Nucleus accumbens (tissue), 56 donors: ENCODE data around the gene ADCY9.
"Not testable (repeated sequence)": the region's sequence is repeated elsewhere in the genome, so short reads cannot be mapped to it uniquely, and the experiment has no call there.

ENCODE experiments used
- DNase-seq, 56 donors: peaks; one replicate each; lab custom pipeline; 2025; lab: John Stamatoyannopoulos, UW

Gene ADCY9

DNA sequence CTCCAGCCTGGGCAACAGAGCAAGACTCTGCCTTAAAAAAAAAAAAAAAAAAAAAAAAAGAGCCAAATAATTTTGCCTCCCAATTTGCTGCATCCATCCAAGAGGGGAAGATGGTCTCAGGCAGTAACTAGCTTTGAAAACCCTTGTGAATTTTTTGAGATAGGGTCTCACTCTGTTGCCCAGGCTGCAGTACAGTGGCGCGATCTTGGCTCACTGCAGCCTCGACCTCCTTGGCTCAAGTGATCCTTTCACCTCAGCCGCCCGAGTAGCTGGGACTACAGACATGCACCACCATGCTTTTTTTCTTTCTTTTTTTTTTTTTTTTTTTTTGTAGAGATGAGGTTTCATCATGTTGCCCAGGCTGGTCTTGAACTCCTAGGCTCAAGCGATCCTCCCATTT, 70.7 kb downstream of the ADCY9 start:
- DNase-seq = not testable (repeated sequence)

DNA sequence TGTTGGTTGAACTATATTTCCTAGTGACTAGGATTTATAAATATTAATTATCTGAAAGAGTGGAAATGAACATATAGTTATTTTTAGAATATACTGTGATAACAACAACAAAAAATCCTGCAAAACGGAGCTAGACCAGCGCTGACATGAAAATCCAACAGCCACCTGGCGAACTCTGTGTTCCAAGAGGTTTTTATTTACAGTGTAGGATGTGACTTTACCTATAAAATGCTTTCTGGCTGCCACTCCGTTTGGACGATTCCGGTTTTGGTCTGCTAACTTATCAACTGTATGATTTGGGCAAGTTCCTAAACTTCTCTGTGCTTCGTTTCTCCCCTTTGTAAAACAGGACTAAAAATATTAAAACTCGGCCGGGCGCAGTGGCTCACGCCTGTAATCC, 73.7 kb downstream of the ADCY9 start:
- DNase-seq = no peak

GRCh38 chr16:4038448-4038847, 77.8 kb downstream of the ADCY9 start:
- DNase-seq = no peak

GRCh38 chr16:4036952-4037351, 79.3 kb downstream of the ADCY9 start:
- not testable (repeated sequence) for DNase-seq

GRCh38 chr16:4034963-4035362, 81.3 kb downstream of the ADCY9 start:
- no peak for DNase-seq

GRCh38 chr16:4033951-4034350, 82.3 kb downstream of the ADCY9 start:
- DNase-seq = no peak

DNA sequence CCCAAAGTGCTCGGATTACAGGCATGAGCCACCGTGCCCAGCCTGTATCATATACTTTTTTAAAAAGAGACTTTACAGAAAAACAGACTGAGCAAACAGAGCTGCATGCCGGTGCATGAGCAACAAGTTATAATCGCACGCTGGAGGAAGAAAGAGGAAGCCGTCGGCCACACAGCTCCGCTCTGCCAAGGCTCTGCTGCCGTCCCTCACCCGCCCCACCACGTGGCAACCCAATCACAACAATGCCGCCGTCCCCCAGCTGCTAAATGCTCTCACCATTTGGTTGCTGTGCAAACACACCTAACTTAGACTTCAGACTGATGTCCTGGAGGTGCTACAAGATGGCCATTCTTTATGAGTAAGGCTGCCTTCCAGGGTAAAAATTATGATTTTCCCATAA, 83.5 kb downstream of the ADCY9 start:
- peak in 4 of 56 donors; percentile 2 to 17 (median 10) for DNase-seq

- no peak for DNase-seq
These were observed 88.1 kb downstream of the ADCY9 start for GRCh38 chr16:4028144-4028543.

DNA sequence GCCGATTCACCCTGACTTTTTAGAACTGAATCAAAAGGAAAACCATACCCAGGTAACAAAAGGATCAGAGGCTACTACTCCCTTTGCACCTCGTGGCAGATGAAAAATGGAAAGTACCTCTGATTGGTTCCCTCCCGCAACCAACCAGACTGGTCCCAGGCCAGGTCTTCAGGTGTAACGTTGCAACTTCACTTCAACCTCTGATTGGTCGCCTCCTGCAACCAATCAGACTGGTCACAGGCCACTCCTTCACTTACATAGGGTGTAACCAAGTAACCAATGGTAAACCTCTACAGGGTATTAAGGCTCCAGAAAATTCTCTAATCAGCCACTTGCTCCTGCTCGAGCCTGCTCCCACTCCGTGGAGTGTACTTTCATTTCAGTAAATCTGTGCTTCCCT, 89.4 kb downstream of the ADCY9 start:
- no peak for DNase-seq

DNA sequence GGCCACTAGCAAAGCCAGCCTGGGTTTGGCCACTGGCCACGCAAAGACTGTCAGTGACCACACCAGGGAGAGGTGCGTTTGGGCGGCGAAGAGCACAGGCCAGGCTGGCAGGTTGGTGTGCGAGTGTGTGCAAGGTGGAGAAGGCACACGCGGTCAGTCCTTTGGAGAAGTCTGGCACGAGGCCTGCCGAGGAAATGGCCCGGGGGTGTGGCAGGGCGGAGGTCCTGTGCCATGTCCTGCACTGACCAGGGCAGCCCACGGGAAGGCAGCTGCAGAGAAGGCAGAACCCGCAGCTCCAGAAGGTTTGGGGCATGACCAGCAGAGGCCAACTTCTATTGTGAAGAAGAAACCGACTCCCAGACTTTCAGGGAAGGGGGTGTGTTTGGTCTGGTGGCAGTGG, 90.8 kb downstream of the ADCY9 start:
- DNase-seq = no peak

GRCh38 chr16:4021916-4022315, 94.3 kb downstream of the ADCY9 start:
- DNase-seq = no peak

- no peak for DNase-seq
These were observed 95.0 kb downstream of the ADCY9 start for GRCh38 chr16:4021070-4021779.

DNA sequence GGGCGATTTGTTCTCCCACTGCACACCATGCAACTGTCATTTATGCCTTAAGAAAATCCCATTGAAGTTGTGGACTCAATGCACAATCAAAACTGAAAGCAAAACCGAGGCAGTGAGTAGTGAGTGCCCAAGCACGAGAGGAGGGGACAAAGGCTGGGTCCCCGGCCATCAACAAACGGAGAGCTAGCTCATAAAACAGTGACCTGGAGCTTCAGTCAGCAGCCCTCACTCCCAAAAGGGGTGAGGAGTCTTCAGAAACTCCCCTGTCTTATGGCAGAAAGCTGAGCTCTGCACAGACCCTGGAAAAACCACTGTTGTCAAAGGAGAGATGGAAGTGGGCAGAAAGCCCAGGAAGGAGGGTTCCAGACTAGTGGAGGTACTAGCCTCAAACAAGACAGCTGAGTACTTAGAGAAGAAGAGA, 96.9 kb downstream of the ADCY9 start:
- peak in 4 of 56 donors; percentile 3 to 16 (median 7) for DNase-seq

GRCh38 chr16:4018391-4018790, 97.9 kb downstream of the ADCY9 start:
- no peak for DNase-seq

- DNase-seq = no peak
These were observed 98.4 kb downstream of the ADCY9 start for GRCh38 chr16:4017807-4018206.

DNA sequence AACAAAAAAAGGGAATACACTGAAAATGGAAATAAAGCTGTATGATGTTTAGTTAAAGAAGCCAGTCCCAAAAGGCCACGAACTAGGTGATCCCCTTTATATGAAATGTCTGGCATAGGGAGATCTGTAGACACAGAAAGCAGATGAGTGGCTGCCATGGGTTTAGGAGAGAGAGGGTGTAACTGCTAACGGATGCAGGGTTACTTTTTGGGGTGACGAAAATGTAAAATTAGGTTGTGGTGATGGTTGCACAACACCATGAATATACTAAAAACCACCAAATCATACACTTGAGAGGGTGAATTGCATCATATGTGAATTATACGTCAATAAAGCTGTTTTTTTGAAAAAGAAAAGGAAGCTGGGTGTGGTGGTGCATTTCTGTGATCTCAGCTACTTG, 99.6 kb downstream of the ADCY9 start:
- DNase-seq = no peak

GRCh38 chr16:4016005-4016352, 100.3 kb downstream of the ADCY9 start:
- DNase-seq = no peak

- no peak for DNase-seq
These were observed 100.8 kb downstream of the ADCY9 start for GRCh38 chr16:4015275-4016004.

DNA sequence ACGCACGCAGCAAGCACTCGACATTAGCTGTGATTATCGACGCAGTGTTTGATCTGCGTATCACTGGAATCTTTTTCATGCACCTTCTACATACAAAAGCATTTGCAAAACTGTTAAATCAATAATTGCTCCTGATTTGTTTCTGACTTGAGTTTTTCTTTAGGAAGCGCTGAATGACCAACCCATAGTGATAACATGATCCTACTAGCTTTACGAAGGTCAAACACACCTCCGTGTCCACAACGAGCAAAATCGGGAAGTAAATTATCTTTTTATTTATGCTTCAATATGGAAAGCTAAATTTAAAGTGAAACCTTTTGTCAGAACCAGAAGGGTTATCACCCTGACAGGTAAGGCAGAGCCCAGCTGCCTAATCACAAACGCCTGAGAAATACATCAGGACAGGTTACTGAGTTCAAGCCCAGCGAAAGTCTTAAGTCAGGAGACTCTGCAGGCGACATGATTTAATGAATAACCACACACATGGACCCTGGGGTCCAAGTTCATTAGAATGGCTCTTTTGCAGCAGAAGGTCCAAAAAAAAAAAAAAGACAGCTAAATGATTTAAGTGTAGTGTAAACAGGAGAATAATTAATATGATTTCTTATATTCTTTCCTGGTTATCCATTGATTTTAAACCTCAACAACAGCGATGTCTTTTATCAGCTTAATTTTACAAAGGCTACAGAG, 104.2 kb downstream of the ADCY9 start:
- no peak for DNase-seq

DNA sequence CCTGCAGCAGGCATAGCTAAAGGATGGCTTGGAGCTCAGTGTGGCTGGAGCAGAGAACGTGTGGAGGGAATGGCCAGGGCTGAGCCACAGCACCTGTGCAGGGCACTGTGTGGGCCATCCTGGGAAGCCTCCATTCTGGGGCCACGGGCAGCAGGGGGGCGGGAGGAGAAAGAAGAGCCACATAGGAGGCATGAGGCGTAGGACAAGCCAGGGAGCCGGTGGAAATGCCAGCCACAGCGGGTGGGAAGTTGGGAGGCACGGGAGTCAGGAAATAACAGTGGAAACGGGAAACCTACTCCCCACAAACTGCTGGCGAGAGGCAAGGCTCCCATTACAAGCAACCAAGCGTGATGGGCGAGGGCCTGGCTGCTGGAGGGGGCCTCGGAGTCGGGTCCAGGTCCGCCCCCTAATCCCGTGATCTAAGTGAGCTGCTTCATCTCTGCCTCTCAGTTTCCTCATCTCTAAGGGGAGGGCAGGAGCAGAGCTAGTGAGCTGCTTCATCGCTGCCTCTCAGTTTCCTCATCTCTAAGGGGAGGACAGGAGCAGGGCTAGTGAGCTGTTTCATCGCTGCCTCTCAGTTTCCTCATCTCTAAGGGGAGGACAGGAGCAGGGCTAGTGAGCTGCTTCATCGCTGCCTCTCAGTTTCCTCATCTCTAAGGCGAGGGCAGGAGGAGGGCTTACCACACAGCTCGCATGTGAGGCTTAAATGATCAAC, 104.9 kb downstream of the ADCY9 start:
- DNase-seq = no peak
